ENCODE measurements around the gene AUTS2.

Gene AUTS2

DNA sequence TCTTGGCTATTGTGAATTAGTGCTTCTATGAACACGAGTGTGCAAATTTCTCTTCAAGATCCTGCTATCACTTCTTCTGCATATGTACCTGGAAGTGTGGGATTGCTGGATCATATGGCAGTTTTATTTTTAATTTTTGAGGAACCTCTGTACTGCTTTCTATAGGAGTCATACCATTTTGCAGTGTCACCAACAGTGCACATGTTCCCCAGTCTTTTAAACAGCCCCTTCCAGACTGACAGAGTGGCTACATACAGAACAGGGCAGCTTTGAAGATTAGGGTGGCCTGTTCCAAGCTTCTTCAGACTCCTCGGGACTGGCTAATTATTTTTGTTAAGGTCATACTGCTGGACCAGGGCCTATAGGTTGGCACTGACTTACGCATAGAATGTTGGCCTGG lies 82.9 kb downstream of the AUTS2 start:
- DNase-seq (ENCODE audit: low spot score): no peak
- TF ChIP-seq CTCF (IDR thresholded peaks at IDR 0.05; ENCODE audit: extremely low read depth, missing control alignments): no peak

GRCh38 chr7:69682518-69682917 lies 84.2 kb downstream of the AUTS2 start:
- no peak for DNase-seq (ENCODE audit: low spot score)
- TF ChIP-seq CTCF (IDR thresholded peaks at IDR 0.05; ENCODE audit: extremely low read depth, missing control alignments): no peak

GRCh38 chr7:69683002-69683401 lies 84.7 kb downstream of the AUTS2 start:
- no peak for TF ChIP-seq CTCF (IDR thresholded peaks at IDR 0.05; ENCODE audit: extremely low read depth, missing control alignments)
- no peak for DNase-seq (ENCODE audit: low spot score)

DNA sequence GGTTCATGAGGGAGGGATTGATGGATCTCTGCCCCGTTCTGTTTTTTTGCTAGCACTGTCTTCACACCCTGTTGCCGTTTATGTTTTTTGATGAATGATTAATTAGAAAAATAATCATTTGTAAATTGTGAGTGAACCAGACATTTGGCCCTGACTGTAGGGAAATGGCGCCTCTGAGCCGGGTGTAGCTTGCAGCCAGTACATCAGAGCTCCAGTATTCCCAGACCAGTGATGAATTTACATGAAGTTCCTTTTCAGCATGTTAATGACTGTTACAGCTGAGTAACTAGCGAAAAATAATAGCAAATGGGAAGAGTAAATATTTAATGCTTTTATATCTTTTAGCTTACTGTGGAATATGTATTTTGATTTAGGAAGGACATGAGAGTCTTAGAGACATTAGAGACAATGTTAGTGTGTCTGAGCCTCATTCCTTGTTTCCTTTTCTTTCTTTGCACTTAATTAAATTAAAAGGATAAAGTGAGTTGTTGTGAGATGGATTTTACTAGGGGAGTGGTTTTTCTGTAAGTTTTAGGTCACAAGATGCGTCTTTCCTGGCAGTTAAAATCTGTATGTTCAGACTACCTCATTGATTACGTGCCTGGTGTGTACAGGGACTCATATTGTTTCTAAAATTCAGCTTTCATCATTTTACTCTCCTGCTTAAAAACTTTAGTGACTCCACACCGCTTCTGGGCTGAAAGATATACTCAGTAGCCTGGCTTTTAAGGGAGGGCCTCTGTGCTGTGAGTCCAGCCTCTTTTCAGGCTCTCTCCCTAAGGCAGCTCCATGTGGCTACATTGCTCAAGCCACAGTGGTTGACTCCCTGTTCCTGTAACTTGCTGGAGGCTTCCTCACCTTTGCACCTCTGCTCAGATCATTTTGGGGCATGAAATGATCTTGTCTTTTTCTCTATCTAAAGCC lies 86.4 kb downstream of the AUTS2 start:
- TF ChIP-seq CTCF (IDR thresholded peaks at IDR 0.05; ENCODE audit: extremely low read depth, missing control alignments): no peak
- DNase-seq (ENCODE audit: low spot score): no peak

DNA sequence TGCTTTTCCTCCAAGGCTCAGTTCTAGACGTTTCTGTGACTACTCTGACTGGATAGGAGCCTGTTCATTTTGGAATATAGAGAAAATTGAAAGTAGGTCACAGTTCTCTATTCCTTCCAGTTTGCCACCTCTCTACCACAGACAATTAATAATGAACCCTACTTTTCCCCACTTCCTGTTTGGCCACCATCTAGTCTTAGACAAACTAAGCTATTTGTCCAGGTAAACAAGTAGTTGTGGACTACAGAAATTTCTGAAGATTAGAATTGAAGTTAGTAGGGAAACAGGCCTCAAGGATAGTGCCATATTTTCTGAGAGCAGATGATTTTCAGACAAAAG lies 87.0 kb downstream of the AUTS2 start:
- DNase-seq (ENCODE audit: low spot score): no peak
- TF ChIP-seq CTCF (IDR thresholded peaks at IDR 0.05; ENCODE audit: extremely low read depth, missing control alignments): no peak

GRCh38 chr7:69686366-69686765 lies 88.1 kb downstream of the AUTS2 start:
- no peak for DNase-seq (ENCODE audit: low spot score)

More at GRCh38 chr7:69686366-69686765, 88.1 kb downstream of the AUTS2 start:
- no peak for TF ChIP-seq CTCF (IDR thresholded peaks at IDR 0.05; ENCODE audit: extremely low read depth, missing control alignments)
